NCI-H1092 (cell line): Measurements from ENCODE around the gene OOEP.
"Not testable (repeated sequence)": the region's sequence is repeated elsewhere in the genome, so short reads cannot be mapped to it uniquely, and the experiment has no call there.

Experiments
- DNase-seq: peaks from one replicate; lab custom pipeline; 2025; lab: John Stamatoyannopoulos, UW

Gene OOEP

GRCh38 chr6:73369563-73369962 is at the start of gene OOEP:
Gene OOEP, minus strand, starts transcription at chr6:73369897. Its CDS starts 105 bp downstream, at chr6:73369792.
- DNase-seq: no peak

GRCh38 chr6:73418081-73418741 is 48.5 kb upstream of the OOEP start:
- no peak for DNase-seq

- no peak for DNase-seq
These were observed 43.4 kb upstream of the OOEP start for GRCh38 chr6:73413102-73413501.

GRCh38 chr6:73409395-73409794 is 39.7 kb upstream of the OOEP start:
- no peak for DNase-seq

- no peak for DNase-seq
These were observed 31.0 kb upstream of the OOEP start for GRCh38 chr6:73400656-73401055.

- DNase-seq: no peak
These were observed 26.2 kb upstream of the OOEP start for GRCh38 chr6:73395875-73396274.

GRCh38 chr6:73394577-73395354 is 25.1 kb upstream of the OOEP start, which contains the start of gene DDX43:
Gene DDX43, plus strand, starts transcription at chr6:73394828. Its CDS starts 78 bp downstream, at chr6:73394906.
- peak; percentile 23 for DNase-seq

GRCh38 chr6:73393278-73393677 is 23.6 kb upstream of the OOEP start:
- DNase-seq: no peak

GRCh38 chr6:73392188-73392587 is 22.5 kb upstream of the OOEP start:
- DNase-seq: not testable (repeated sequence)

GRCh38 chr6:73391675-73392074 is 22.0 kb upstream of the OOEP start:
- no peak for DNase-seq

- DNase-seq: no peak
These were observed 20.2 kb upstream of the OOEP start for GRCh38 chr6:73389854-73390253.

GRCh38 chr6:73388800-73389512 is 19.3 kb upstream of the OOEP start:
- DNase-seq: no peak

- no peak for DNase-seq
These were observed 18.7 kb upstream of the OOEP start for GRCh38 chr6:73388433-73388799.

- no peak for DNase-seq
These were observed 12.9 kb upstream of the OOEP start for GRCh38 chr6:73382462-73383113.

- not testable (repeated sequence) for DNase-seq
These were observed 11.8 kb upstream of the OOEP start for GRCh38 chr6:73381531-73381930.

GRCh38 chr6:73377225-73377624 is 7.5 kb upstream of the OOEP start:
- no peak for DNase-seq

- DNase-seq: no peak
These were observed 5.5 kb upstream of the OOEP start for GRCh38 chr6:73375216-73375615.

- no peak for DNase-seq
These were observed 2.8 kb upstream of the OOEP start for GRCh38 chr6:73372516-73372915.

- no peak for DNase-seq
These were observed 2.3 kb upstream of the OOEP start for GRCh38 chr6:73371984-73372383.

GRCh38 chr6:73369157-73369556 is 540 bp downstream of the OOEP start:
- DNase-seq: no peak

- DNase-seq: no peak
These were observed 1.0 kb downstream of the OOEP start for GRCh38 chr6:73368675-73369074.

GRCh38 chr6:73367761-73368355 is 1.8 kb downstream of the OOEP start:
- no peak for DNase-seq
